Liver (tissue), 9 donors: ENCODE measurements around the gene BST1. TPM values are rescaled to one million over a fixed set of nuclear protein-coding genes. Genes with fewer than 3 reads are reported as not detected.
A peak's percentile ranks its signal among the peaks of the same experiment; 100 is the strongest.

Experiments used
- DNase-seq: peaks from one replicate; pipeline ENCODE4 v3.0.0-alpha.2; 2017; ENCODE audit warnings: low spot score
- H3K27ac ChIP-seq, 2 donors: one replicate each; pipeline ENCODE4 v1.7.0; 2013; ENCODE audit warnings: inconsistent platforms in 2 of 2, low read length in 2 of 2, control low read depth in 1 of 2, low read depth in 1 of 2, mild to moderate bottlenecking in 1 of 2
- H3K27me3 ChIP-seq, 4 donors: one replicate each; pipeline versions ENCODE4 v1.6.1 to v1.7.0; 2013; ENCODE audit warnings: low read length in 3 of 4, inconsistent platforms in 1 of 4, mild to moderate bottlenecking in 1 of 4, moderate library complexity in 1 of 4; ENCODE audit not compliant: control insufficient read depth in 4 of 4, insufficient read depth in 4 of 4
- H3K36me3 ChIP-seq, 4 donors: one replicate each; pipeline versions ENCODE4 v1.6.1 to v1.7.0; 2013; ENCODE audit warnings: low read length in 3 of 4, mild to moderate bottlenecking in 3 of 4, low read depth in 1 of 4, moderate library complexity in 1 of 4; ENCODE audit not compliant: control insufficient read depth in 4 of 4, insufficient read depth in 3 of 4
- H3K4me1 ChIP-seq, 4 donors: one replicate each; pipeline versions ENCODE4 v1.6.1 to v1.7.0; 2013; ENCODE audit warnings: low read length in 3 of 4, mild to moderate bottlenecking in 3 of 4, moderate library complexity in 1 of 4; ENCODE audit not compliant: control insufficient read depth in 4 of 4, insufficient read depth in 4 of 4
- H3K4me3 ChIP-seq, 3 donors: one replicate each; pipeline versions ENCODE4 v1.6.1 to v1.7.0; 2013; ENCODE audit warnings: low read length in 3 of 3, control low read depth in 1 of 3, low read depth in 1 of 3, mild to moderate bottlenecking in 1 of 3
- H3K9ac ChIP-seq, 2 donors: one replicate each; pipeline ENCODE4 v1.7.0; 2013; ENCODE audit warnings: low read length in 2 of 2, mild to moderate bottlenecking in 2 of 2, moderate library complexity in 2 of 2, control low read depth in 1 of 2, low read depth in 1 of 2
- H3K9me3 ChIP-seq, 4 donors: one replicate each; pipeline versions ENCODE4 v1.6.1 to v1.7.0; 2013; ENCODE audit warnings: low read length in 3 of 4; ENCODE audit not compliant: control insufficient read depth in 4 of 4
- FOXA1 ChIP-seq: IDR thresholded peaks from 2 replicates; pipeline ENCODE4 v1.6.1; 2016; ENCODE audit warnings: antibody characterized with exemption
- FOXA2 ChIP-seq: IDR thresholded peaks from 2 replicates; pipeline ENCODE4 v1.6.1; 2016; ENCODE audit warnings: antibody characterized with exemption
- GABPA ChIP-seq, 2 donors: IDR thresholded peaks in 1 of 2; conservative IDR thresholded peaks in 1 of 2; 2 replicates each; pipeline ENCODE4 v1.6.1; 2016; ENCODE audit warnings: antibody characterized with exemption in 2 of 2, mild to moderate bottlenecking in 1 of 2, moderate library complexity in 1 of 2
- HNF4A ChIP-seq, 2 donors: conservative IDR thresholded peaks; 2 replicates each; pipeline ENCODE4 v1.6.1; 2016; ENCODE audit warnings: antibody characterized with exemption in 2 of 2, mild to moderate bottlenecking in 2 of 2
- JUND ChIP-seq, 2 donors: IDR thresholded peaks; 2 replicates each; pipeline ENCODE4 v1.6.1; 2016; ENCODE audit warnings: antibody characterized with exemption in 2 of 2
- RAD21 ChIP-seq, 2 donors: IDR thresholded peaks; 2 replicates each; pipeline ENCODE4 v1.6.1; 2016; ENCODE audit warnings: antibody characterized with exemption in 2 of 2, mild to moderate bottlenecking in 2 of 2
- SP1 ChIP-seq: IDR thresholded peaks from 2 replicates; pipeline ENCODE4 v1.6.1; 2018; ENCODE audit warnings: antibody characterized with exemption, mild to moderate bottlenecking
- YY1 ChIP-seq: IDR thresholded peaks from 2 replicates; pipeline ENCODE4 v1.6.1; 2016; ENCODE audit warnings: antibody characterized with exemption, mild to moderate bottlenecking
- WGBS: extraction: QIAGEN DNeasy Blood & Tissue Kit; methylation state at CpG from one replicate; pipeline ENCODE4 v1.1.7; 2013; 5-methylcytosine and 5-hydroxymethylcytosine counted together
- polyA plus RNA-seq, 2 donors: library from polyadenylated mRNA; stranded (reverse) in 1 of 2; unstranded in 1 of 2; fragments of 200-250 nt in 1 of 2; fragments of >200 nt in 1 of 2; fragmentation: Nextera tagmentation in 1 of 2; extraction: Ambion mirVana in 1 of 2; gene quantifications; one replicate each; pipeline versions ENCODE4 v1.2.1 to v1.2.3, GENCODE V29; 2013 to 2015
- total RNA-seq, 2 donors: library from RNA; depleted of rRNA; stranded (reverse); fragments of >200 nt; gene quantifications; one replicate each; pipeline ENCODE4 v1.2.3, GENCODE V29; 2014
- TF ChIP-seq, protein P1 (sequence below): IDR thresholded peaks from 2 replicates; pipeline ENCODE4 v1.6.1; 2016; ENCODE audit warnings: antibody characterized with exemption, mild to moderate bottlenecking
- TF ChIP-seq, protein P2 (sequence below): IDR thresholded peaks from 2 replicates; pipeline ENCODE4 v1.6.1; 2016; ENCODE audit warnings: antibody characterized with exemption
- TF ChIP-seq, protein P3 (sequence below): IDR thresholded peaks from 2 replicates; pipeline ENCODE4 v1.6.1; 2016; ENCODE audit warnings: antibody characterized with exemption
- TF ChIP-seq, protein P4 (sequence below): fragments of 150-350 bp; IDR thresholded peaks from 2 replicates; pipeline ENCODE4 v1.5.1; 2017; ENCODE audit warnings: improper control_type of control experiment, low read depth, low read length; ENCODE audit not compliant: missing input control
- TF ChIP-seq, protein P5 (sequence below): IDR thresholded peaks from 2 replicates; pipeline ENCODE4 v1.6.1; 2016; ENCODE audit warnings: antibody characterized with exemption
- donor health status: healthy.
- donor health status: healthy.
- donor health status: healthy.
- donor health status: healthy.
- donor health status: healthy.

BST1 gene
- total and polyA plus RNA-seq, 4 donors = 3.7 to 13.2 (median 9.9) TPM

DNA sequence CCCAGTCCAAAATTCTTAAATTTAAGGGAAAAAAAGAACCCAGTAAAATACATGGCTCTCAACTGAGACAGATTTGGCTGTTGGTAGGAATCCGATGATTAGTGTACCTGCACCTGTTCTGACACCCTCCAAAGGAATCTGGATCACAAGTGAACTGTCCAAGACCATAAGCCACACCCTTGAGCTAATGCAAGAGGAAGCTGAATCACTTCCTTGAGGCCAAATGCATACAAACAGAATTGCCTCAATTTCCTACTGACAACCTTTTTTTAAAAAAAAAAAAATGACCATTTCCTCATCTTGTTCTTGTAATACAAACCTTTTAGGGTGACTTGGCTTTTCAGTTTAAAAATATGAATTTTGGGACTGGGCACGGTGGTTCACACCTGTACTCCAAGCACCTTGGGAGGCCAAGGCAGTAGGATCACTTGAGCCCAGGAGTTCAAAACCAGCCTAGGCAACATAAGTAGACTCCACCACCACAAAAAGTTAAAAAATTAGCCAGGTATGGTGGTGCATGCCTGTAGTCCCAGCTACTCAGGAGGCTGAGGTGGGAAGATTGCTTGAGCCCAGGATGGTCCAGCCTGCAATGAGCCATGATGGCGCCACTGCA, 37.0 kb upstream of the BST1 start:
- DNase-seq = no peak
- H3K9ac ChIP-seq = no peak overlapping the region
- TF ChIP-seq, protein P1, sequence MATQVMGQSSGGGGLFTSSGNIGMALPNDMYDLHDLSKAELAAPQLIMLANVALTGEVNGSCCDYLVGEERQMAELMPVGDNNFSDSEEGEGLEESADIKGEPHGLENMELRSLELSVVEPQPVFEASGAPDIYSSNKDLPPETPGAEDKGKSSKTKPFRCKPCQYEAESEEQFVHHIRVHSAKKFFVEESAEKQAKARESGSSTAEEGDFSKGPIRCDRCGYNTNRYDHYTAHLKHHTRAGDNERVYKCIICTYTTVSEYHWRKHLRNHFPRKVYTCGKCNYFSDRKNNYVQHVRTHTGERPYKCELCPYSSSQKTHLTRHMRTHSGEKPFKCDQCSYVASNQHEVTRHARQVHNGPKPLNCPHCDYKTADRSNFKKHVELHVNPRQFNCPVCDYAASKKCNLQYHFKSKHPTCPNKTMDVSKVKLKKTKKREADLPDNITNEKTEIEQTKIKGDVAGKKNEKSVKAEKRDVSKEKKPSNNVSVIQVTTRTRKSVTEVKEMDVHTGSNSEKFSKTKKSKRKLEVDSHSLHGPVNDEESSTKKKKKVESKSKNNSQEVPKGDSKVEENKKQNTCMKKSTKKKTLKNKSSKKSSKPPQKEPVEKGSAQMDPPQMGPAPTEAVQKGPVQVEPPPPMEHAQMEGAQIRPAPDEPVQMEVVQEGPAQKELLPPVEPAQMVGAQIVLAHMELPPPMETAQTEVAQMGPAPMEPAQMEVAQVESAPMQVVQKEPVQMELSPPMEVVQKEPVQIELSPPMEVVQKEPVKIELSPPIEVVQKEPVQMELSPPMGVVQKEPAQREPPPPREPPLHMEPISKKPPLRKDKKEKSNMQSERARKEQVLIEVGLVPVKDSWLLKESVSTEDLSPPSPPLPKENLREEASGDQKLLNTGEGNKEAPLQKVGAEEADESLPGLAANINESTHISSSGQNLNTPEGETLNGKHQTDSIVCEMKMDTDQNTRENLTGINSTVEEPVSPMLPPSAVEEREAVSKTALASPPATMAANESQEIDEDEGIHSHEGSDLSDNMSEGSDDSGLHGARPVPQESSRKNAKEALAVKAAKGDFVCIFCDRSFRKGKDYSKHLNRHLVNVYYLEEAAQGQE = no peak
- TF ChIP-seq FOXA1 (no peak), RAD21 (IDR thresholded peaks at IDR 0.05) (no peak), YY1 (no peak), SP1 (no peak)
- TF ChIP-seq, protein P2, sequence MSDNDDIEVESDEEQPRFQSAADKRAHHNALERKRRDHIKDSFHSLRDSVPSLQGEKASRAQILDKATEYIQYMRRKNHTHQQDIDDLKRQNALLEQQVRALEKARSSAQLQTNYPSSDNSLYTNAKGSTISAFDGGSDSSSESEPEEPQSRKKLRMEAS = peak; percentile 18
- H3K36me3 ChIP-seq = no peaks in the 10 kb centered on the region
- peak overlapping the region; percentile 37 to 52 for H3K27ac ChIP-seq
- H3K4me1 ChIP-seq = peaks cover 0 to 1% (median 0%) of the 10 kb centered on the region in 4 donors
- no peaks in the 10 kb centered on the region for H3K27me3 ChIP-seq
- H3K4me3 ChIP-seq = no peak overlapping the region
- WGBS = 89% methylated on average over 3 of the region's 3 CpGs
- no peaks in the 10 kb centered on the region for H3K9me3 ChIP-seq

DNA sequence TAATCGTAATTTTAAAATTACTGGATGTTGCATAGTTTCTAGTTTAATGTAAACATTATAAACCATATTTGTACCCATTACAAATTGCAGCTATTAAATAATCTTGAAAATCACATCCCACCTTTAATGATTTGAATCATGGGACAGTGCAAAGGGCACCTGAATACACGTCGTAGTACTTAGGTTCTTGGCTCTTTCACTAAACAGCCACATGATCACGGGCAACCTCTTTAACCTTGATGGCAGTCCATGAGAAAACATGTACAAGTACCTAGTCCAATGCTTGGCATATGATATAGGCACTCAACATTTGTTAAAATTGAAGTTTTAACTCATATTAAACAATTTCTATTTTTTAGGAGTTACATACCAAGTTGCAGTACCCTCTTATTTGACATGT, 35.9 kb upstream of the BST1 start:
- Histone ChIP-seq H3K4me3 (no peak overlapping the region), H3K9ac (no peak overlapping the region), H3K36me3 (no peaks in the 10 kb centered on the region), H3K4me1 (peaks cover 0 to 1% (median 0%) of the 10 kb centered on the region in 4 donors), H3K27ac (no peak overlapping the region), H3K27me3 (no peaks in the 10 kb centered on the region), H3K9me3 (no peaks in the 10 kb centered on the region)
- DNase-seq = no peak
- 66% methylated on average over 4 of the region's 4 CpGs for WGBS
- TF ChIP-seq, protein P3, sequence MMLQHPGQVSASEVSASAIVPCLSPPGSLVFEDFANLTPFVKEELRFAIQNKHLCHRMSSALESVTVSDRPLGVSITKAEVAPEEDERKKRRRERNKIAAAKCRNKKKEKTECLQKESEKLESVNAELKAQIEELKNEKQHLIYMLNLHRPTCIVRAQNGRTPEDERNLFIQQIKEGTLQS = no peak
- TF ChIP-seq HNF4A (conservative IDR thresholded peaks at IDR 0.05) = peak in 1 of 2 donors; percentile 33

DNA sequence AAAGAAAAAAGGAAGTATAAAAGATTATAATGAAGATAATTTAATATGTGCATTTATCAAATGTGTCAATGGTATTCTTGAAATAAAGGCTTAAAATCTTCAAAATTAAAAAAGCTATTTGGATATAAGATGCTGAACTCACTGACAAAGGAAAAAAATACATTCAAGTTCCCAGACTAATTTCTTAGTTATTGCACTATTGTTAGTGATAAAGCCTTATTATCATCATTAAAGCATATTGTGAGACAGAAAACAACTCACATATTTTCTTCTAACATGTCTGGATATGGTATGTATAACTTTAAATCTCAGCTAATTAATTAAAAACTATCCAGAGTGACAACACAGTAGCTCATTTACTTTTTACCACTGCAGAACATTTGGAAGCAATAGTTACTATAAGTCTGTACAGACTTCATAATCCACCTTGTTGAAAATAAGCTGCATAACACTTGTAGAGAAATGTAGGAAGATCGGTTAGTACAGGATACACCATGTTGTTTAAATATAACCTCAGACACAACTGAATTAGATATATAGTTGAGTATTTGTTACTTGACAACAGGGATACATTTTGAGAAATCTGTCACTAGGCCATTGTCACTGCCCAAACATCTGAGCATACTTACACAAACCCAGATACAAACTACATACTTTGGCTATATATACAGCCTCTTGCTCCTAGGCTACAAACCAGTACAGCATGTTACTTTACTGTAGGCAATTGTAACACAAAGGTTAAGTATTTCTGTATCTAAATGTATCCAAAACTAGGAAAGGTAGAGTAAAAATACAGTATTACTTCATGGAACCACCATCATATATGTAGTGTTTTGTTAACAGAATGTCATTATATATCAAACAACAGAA, 34.1 kb upstream of the BST1 start:
- Histone ChIP-seq H3K9ac (no peak overlapping the region), H3K4me1 (peaks cover 0 to 1% (median 0%) of the 10 kb centered on the region in 4 donors), H3K36me3 (no peaks in the 10 kb centered on the region), H3K27ac (no peak overlapping the region), H3K27me3 (no peaks in the 10 kb centered on the region), H3K9me3 (no peaks in the 10 kb centered on the region), H3K4me3 (no peak overlapping the region)
- WGBS = 88% methylated on average over 1 of the region's 1 CpG
- DNase-seq = no peak
- TF ChIP-seq, protein P4, sequence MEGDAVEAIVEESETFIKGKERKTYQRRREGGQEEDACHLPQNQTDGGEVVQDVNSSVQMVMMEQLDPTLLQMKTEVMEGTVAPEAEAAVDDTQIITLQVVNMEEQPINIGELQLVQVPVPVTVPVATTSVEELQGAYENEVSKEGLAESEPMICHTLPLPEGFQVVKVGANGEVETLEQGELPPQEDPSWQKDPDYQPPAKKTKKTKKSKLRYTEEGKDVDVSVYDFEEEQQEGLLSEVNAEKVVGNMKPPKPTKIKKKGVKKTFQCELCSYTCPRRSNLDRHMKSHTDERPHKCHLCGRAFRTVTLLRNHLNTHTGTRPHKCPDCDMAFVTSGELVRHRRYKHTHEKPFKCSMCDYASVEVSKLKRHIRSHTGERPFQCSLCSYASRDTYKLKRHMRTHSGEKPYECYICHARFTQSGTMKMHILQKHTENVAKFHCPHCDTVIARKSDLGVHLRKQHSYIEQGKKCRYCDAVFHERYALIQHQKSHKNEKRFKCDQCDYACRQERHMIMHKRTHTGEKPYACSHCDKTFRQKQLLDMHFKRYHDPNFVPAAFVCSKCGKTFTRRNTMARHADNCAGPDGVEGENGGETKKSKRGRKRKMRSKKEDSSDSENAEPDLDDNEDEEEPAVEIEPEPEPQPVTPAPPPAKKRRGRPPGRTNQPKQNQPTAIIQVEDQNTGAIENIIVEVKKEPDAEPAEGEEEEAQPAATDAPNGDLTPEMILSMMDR = no peak
- TF ChIP-seq, protein P5, sequence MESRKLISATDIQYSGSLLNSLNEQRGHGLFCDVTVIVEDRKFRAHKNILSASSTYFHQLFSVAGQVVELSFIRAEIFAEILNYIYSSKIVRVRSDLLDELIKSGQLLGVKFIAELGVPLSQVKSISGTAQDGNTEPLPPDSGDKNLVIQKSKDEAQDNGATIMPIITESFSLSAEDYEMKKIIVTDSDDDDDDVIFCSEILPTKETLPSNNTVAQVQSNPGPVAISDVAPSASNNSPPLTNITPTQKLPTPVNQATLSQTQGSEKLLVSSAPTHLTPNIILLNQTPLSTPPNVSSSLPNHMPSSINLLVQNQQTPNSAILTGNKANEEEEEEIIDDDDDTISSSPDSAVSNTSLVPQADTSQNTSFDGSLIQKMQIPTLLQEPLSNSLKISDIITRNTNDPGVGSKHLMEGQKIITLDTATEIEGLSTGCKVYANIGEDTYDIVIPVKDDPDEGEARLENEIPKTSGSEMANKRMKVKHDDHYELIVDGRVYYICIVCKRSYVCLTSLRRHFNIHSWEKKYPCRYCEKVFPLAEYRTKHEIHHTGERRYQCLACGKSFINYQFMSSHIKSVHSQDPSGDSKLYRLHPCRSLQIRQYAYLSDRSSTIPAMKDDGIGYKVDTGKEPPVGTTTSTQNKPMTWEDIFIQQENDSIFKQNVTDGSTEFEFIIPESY = no peak
- no peak for TF ChIP-seq FOXA1
- TF ChIP-seq, protein P2 = no peak
- TF ChIP-seq, protein P3 = no peak
- no peak for TF ChIP-seq GABPA (IDR thresholded peaks at IDR 0.05 in 1 of 2, conservative IDR thresholded peaks at IDR 0.05 in 1 of 2)
- no peak for TF ChIP-seq FOXA2
- TF ChIP-seq JUND (IDR thresholded peaks at IDR 0.05) = no peak
